Sigmoid colon (tissue), 4 donors: ENCODE measurements around the gene PRPS1L1.

Experiments used
- CTCF ChIP-seq, 4 experiments: fragments of 450-650 bp in 3 of 4; fragments of 200-600 bp in 1 of 4; IDR thresholded peaks; one replicate each; pipeline ENCODE4 v1.5.1; 2016 to 2019; ENCODE audit warnings: antibody characterized with exemption in 4 of 4, mild to moderate bottlenecking in 3 of 4, moderate library complexity in 2 of 4
- EP300 ChIP-seq, 4 donors: sonication (generic); formaldehyde crosslinking; IDR thresholded peaks; one replicate each; pipeline ENCODE4 v1.6.1; 2017; ENCODE audit warnings: antibody characterized with exemption in 4 of 4
- POLR2A ChIP-seq, 2 donors: fragments of 450-650 bp; IDR thresholded peaks; one replicate each; pipeline ENCODE4 v1.6.1; 2016; ENCODE audit warnings: antibody characterized with exemption in 2 of 2, mild to moderate bottlenecking in 2 of 2, moderate library complexity in 2 of 2
- POLR2AphosphoS5 ChIP-seq, 4 donors: sonication (generic); formaldehyde crosslinking; IDR thresholded peaks; one replicate each; pipeline ENCODE4 v1.6.1; 2017; ENCODE audit warnings: antibody characterized with exemption in 4 of 4

DNA sequence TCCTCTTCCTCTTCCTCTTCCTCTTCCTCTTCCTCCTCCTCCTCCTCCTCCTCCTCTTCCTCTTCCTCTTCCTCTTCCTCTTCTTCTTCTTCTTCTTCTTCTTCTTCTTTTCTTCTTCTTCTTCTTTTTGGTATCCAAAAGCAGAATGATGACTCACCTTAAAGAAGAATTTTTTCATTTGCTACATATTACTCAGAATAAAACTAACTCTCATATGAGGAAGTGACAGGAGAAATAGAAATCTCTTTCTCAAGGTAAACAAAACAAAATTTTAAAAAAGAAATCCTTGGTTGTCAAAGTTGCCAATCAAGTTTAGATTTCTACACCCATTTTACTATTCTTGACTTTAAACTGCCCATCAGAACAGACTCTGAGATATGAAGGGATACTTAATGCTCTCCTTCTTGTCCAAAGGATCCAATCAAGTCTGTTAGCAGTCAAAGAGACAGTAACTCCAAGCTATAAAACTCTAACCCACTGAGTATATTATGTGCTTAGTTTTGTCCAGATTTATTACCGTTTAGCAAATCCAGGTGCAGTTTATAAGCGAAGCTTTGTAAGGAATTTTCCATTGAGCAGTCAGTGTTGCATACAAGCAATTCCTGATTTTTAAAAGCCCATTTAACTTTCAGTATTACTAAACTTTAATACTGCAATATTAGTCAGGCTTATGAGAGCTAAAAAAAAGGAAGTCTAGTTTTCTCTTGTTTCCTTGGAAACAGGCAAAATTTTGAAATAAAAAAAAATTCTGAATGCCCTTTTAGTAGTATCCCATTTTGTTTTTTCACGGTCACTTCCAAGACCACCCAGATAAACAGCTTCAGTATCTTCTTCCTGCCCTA lies 44.2 kb downstream of the PRPS1L1 start:
- TF ChIP-seq CTCF (IDR thresholded peaks at IDR 0.05) (no peak), POLR2A (IDR thresholded peaks at IDR 0.05) (no peak), EP300 (IDR thresholded peaks at IDR 0.05) (no peak), POLR2AphosphoS5 (IDR thresholded peaks at IDR 0.05) (no peak)
